ENCODE measurements around the gene ADGRA1.

Gene ADGRA1

DNA sequence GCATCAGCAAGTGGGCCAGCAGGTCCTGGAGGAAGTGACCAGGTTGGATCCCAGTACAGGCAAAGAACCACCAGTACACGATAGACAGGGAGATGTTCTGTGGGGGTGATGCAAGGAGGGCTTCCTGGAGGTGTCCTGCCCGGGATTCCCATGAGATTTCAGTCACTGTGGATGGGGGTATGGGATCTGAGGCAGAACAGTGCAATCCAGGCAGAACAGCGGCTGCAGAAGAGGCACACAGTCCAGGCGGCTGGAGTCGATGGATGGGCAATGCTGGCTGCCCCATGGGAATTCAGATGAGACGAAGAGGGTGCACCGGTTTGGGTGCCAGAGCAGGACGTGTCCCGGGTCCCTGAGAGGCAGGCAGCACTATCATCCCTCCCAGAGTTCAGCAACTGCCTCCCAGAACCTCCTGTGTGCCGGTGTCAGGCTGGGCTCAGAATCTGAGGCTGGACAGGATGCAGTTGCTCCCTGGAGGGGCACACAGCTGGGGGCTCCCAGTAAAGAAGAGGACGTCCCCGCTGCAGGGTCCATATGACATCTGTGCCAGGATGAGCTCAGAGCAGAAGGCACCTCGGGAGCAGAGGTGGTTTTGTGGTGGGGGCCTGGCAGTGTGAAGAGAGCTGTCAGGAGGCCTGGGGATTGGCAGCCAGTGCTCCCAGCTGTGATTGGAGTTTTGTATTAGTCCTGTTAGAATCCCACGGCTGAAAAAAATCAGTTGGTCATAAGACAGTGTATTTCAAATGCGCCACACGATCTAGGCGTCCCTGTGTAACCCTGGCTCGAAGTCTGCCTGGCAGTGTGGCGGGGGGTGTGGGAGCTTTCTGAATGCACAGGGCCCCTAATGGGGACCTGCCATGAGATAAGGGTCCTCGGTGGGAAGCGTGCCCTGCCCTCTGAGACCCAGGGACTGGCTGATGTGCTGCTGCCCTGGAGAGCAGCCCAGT lies 75.5 kb downstream of the ADGRA1 start:
- ChIA-PET POLR2A (no interaction called here), CTCF (no interaction called here)
- Histone ChIP-seq H3K4me3 (ENCODE audit: low read depth, low read length) (no peak overlapping the region), H3K4me1 (ENCODE audit: control insufficient read depth, insufficient read depth, low read length) (peaks cover 5% of the 10 kb centered on the region), H3K27ac (ENCODE audit: extremely low read depth, low read depth, low read length) (no peak overlapping the region), H3K9me3 (ENCODE audit: control insufficient read depth, insufficient read depth, low read depth, low read length) (no peaks in the 10 kb centered on the region), H3K36me3 (ENCODE audit: control insufficient read depth in 2 of 2, insufficient read depth in 1 of 2, low read length in 2 of 2) (peaks cover 0 to 18% of the 10 kb centered on the region in 2 experiments; a peak in 1 of 3 replicates)
- TF ChIP-seq ZNF600 (tag by site-specific recombination; IDR thresholded peaks at IDR 0.05): 0 out of 2 replicates have a peak, but pooled peaks have one; percentile 43
- TF ChIP-seq, protein P1, sequence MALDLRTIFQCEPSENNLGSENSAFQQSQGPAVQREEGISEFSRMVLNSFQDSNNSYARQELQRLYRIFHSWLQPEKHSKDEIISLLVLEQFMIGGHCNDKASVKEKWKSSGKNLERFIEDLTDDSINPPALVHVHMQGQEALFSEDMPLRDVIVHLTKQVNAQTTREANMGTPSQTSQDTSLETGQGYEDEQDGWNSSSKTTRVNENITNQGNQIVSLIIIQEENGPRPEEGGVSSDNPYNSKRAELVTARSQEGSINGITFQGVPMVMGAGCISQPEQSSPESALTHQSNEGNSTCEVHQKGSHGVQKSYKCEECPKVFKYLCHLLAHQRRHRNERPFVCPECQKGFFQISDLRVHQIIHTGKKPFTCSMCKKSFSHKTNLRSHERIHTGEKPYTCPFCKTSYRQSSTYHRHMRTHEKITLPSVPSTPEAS (tag by site-specific recombination; IDR thresholded peaks at IDR 0.05): no peak

DNA sequence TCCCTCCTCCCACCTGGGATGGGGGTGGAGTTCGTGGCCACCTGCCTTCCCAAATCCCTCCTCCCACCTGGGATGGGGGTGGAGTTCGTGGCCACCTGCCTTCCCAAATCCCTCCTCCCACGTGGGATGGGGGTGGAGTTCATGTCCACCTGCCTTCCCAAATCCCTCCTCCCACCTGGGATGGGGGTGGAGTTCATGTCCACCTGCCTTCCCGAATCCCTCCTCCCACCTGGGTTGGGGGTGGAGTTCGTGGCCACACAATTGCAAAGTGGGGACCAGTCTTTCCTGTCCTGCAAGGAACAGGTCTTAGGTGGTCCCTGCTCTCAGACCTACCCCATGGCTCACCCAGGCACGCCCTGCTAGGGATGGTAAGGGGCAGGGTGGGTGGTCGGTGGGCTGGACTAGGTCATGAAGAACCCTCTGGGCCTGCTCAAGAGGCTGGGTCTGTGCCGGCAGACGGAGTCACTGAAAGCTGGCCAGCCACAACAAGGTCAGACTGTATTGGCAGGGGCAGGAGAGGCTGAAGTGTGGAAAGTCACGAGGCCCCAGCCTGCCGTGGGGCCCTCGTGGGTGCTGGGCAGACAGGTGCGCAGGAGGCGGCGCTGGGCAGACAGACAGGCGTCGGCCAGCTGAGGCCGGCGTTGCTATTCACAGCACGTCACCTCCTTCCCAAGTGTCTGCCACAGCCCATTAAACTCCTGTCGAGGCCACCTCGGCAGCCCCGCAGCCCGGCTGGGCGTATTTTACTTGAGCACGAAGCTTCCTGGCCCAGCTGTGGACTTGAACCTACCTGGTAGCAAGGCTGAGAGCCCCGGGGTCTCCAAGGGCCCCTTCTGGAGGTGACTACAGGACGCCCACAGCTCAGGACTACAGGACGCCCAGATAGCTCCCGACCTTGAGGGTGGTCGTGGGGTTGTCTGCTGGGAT lies 76.4 kb downstream of the ADGRA1 start:
- Histone ChIP-seq H3K36me3 (ENCODE audit: control insufficient read depth in 2 of 2, insufficient read depth in 1 of 2, low read length in 2 of 2) (peaks cover 0 to 23% of the 10 kb centered on the region in 2 experiments; a peak in 1 of 3 replicates), H3K4me1 (ENCODE audit: control insufficient read depth, insufficient read depth, low read length) (peaks cover 5% of the 10 kb centered on the region), H3K4me3 (ENCODE audit: low read depth, low read length) (no peak overlapping the region), H3K9me3 (ENCODE audit: control insufficient read depth, insufficient read depth, low read depth, low read length) (no peaks in the 10 kb centered on the region), H3K27ac (ENCODE audit: extremely low read depth, low read depth, low read length) (no peak overlapping the region)
- CTCF ChIA-PET: no interaction called here
- TF ChIP-seq EGR2 (tag by site-specific recombination; IDR thresholded peaks at IDR 0.05; ENCODE audit: low read depth) (peak; percentile 52), ZNF112 (tag by site-specific recombination; IDR thresholded peaks at IDR 0.05) (no peak)
- POLR2A ChIA-PET: no interaction called here

DNA sequence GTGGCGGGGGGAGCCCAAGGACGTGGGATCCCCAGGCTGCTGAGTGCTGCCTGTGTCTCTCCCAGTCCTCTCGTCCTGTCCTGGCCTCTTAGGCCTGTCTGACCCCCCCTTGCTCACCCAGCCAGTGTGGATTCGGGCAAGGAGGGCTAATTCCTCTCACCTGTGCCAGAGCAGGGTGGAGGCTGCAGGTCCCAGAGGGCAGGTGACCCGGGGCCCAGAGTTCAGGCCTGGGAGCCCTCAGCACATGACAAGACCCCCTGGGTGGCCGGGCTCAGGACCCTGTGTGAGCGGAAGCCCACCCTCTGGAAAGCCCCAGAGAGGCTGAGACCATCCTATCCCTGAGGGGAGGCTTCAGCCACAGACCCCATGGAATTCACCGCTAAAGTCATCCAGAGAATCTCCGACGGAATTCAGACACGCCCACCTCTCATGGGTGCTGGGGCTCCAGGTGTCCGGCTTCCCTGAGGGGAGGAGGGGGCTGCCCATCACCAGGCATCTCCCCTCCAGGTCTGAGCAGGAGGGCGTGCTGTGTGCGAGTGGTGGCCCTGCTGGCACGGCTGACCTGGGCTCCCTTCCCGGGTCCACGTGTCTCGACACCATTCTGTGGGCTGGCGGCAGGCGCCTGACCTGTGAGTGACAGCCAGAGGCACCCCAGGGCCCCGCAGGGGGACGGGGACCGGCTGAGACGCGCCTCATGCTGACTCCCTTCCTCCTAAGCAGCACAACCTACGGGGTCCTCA lies 77.3 kb downstream of the ADGRA1 start:
- 0 out of 2 replicates have a peak, but pooled peaks have one; percentile 16 for TF ChIP-seq KLF9 (tag by site-specific recombination; IDR thresholded peaks at IDR 0.05; ENCODE audit: low read depth)
- TF ChIP-seq, protein P2, sequence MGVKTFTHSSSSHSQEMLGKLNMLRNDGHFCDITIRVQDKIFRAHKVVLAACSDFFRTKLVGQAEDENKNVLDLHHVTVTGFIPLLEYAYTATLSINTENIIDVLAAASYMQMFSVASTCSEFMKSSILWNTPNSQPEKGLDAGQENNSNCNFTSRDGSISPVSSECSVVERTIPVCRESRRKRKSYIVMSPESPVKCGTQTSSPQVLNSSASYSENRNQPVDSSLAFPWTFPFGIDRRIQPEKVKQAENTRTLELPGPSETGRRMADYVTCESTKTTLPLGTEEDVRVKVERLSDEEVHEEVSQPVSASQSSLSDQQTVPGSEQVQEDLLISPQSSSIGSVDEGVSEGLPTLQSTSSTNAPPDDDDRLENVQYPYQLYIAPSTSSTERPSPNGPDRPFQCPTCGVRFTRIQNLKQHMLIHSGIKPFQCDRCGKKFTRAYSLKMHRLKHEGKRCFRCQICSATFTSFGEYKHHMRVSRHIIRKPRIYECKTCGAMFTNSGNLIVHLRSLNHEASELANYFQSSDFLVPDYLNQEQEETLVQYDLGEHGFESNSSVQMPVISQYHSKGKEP (tag by site-specific recombination; IDR thresholded peaks at IDR 0.05): no peak
- no peaks in the 10 kb centered on the region for H3K9me3 ChIP-seq (ENCODE audit: control insufficient read depth, insufficient read depth, low read depth, low read length)
- POLR2A ChIA-PET: no interaction called here

DNA sequence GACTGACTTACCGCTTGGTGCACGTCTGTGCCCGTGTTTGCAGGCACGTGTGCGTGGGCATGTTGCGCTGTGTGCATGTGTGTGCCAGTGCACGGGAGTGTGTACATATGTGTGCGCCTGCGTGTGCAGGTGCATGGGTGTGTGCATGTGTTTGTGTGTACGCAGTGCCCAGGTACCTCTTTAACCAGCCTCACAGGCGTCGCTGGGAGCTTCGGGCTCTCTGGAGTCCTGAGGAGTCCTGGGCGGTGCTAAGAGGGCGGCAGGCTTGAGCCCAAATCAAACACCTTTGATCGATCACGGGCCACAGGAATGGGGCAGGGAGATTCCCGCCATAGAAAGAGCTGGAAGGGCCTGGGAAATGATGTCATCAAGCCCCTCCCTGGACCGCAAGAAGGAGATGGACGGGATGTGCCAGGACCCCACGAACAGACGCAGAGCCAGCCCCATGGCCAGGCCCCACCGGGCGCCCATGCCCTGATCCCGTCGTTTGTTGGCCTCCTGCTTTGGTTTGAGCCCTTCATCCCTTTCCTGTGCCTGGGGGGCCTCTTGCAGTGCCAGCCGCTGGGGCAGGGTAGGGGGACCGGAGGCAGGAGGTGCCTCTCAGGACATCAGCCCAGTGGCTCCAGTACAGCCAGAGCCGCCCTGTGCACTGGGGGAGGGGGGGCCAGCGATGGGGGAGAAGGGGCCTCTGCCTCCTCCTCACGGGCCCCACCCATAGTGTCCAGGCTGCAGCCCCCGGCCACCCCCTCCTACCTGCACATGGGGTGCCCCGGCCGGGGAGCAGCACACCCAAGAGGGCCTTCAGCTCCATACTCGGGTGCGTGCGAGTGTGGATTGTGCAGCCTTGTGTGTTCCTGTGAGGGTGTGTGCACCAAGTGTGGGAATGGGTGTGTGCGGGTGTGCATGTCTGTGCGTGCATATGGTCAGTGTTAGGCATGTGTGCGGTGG lies 78.1 kb downstream of the ADGRA1 start:
- POLR2A ChIA-PET: no interaction called here
- CTCF ChIA-PET: no interaction called here
- Histone ChIP-seq H3K9me3 (ENCODE audit: control insufficient read depth, insufficient read depth, low read depth, low read length) (no peaks in the 10 kb centered on the region), H3K36me3 (ENCODE audit: control insufficient read depth in 2 of 2, insufficient read depth in 1 of 2, low read length in 2 of 2) (peaks cover 0 to 26% of the 10 kb centered on the region in 2 experiments; a peak in 1 of 3 replicates), H3K4me3 (ENCODE audit: low read depth, low read length) (no peak overlapping the region), H3K4me1 (ENCODE audit: control insufficient read depth, insufficient read depth, low read length) (no peaks in the 10 kb centered on the region), H3K27ac (ENCODE audit: extremely low read depth, low read depth, low read length) (no peak overlapping the region)
- TF ChIP-seq ZNF791 (tag by site-specific recombination; IDR thresholded peaks at IDR 0.05): no peak
- TF ChIP-seq YY2 (tag by site-specific recombination; IDR thresholded peaks at IDR 0.05): no peak
- no peak for TF ChIP-seq ZNF112 (tag by site-specific recombination; IDR thresholded peaks at IDR 0.05)
- no peak for TF ChIP-seq SP3 (tag by site-specific recombination; IDR thresholded peaks at IDR 0.05)
- no peak for TF ChIP-seq ZFP3 (tag by site-specific recombination; IDR thresholded peaks at IDR 0.05; ENCODE audit: low read depth)
- no peak for TF ChIP-seq ZNF239 (tag by site-specific recombination; IDR thresholded peaks at IDR 0.05)
- no peak for TF ChIP-seq ZNF561 (tag by site-specific recombination; IDR thresholded peaks at IDR 0.05; ENCODE audit: borderline replicate concordance)
- TF ChIP-seq, protein P3, sequence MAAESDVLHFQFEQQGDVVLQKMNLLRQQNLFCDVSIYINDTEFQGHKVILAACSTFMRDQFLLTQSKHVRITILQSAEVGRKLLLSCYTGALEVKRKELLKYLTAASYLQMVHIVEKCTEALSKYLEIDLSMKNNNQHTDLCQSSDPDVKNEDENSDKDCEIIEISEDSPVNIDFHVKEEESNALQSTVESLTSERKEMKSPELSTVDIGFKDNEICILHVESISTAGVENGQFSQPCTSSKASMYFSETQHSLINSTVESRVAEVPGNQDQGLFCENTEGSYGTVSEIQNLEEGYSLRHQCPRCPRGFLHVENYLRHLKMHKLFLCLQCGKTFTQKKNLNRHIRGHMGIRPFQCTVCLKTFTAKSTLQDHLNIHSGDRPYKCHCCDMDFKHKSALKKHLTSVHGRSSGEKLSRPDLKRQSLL (tag by site-specific recombination; IDR thresholded peaks at IDR 0.05): no peak
- TF ChIP-seq ZNF19 (tag by site-specific recombination; IDR thresholded peaks at IDR 0.05; ENCODE audit: low read depth): no peak
- TF ChIP-seq, protein P4, sequence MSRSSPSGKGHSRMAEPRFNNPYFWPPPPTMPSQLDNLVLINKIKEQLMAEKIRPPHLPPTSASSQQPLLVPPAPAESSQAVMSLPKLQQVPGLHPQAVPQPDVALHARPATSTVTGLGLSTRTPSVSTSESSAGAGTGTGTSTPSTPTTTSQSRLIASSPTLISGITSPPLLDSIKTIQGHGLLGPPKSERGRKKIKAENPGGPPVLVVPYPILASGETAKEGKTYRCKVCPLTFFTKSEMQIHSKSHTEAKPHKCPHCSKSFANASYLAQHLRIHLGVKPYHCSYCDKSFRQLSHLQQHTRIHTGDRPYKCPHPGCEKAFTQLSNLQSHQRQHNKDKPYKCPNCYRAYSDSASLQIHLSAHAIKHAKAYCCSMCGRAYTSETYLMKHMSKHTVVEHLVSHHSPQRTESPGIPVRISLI (tag by site-specific recombination; IDR thresholded peaks at IDR 0.05): no peak
- no peak for TF ChIP-seq ZNF138 (tag by site-specific recombination; IDR thresholded peaks at IDR 0.05; ENCODE audit: borderline replicate concordance)

More for the DNA sequence above, 77.3 kb downstream of the ADGRA1 start:
- CTCF ChIA-PET: no interaction called here
- Histone ChIP-seq H3K36me3 (ENCODE audit: control insufficient read depth in 2 of 2, insufficient read depth in 1 of 2, low read length in 2 of 2) (peaks cover 0 to 26% of the 10 kb centered on the region in 2 experiments; a peak in 1 of 3 replicates), H3K4me1 (ENCODE audit: control insufficient read depth, insufficient read depth, low read length) (no peaks in the 10 kb centered on the region), H3K27ac (ENCODE audit: extremely low read depth, low read depth, low read length) (no peak overlapping the region), H3K4me3 (ENCODE audit: low read depth, low read length) (no peak overlapping the region)
